SKM-1 treated with dmso at 0.1 percent for 144 hours (cell line): ENCODE data around the gene KIRREL1.

Experiments used
- DNase-seq: peaks from one replicate; lab custom pipeline; 2025; ENCODE audit not compliant: unreplicated experiment; lab: John Stamatoyannopoulos, UW

Gene KIRREL1

DNA sequence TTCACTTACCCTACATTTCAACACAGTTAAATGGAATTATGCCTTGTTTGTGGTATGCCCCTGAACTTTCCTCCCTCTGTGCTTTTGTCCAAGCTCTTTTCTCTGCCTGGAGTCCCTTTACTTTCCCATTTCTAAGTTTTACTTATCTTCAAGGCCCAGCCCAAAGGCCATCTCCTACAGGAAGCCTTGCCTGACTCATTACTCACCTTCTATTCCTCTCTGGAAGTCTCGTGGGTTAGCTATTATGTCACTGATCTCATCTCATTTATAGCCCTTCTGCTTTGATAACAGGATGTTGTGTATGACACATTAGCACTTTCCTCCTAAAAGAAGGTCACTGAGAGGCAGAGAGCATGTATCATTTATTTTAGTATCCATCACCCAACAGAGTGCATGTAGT is 108.5 kb downstream of the KIRREL1 start:
- DNase-seq = no peak

- no peak for DNase-seq
Measured at GRCh38 chr1:158102881-158103674, 109.6 kb downstream of the KIRREL1 start.

- DNase-seq = no peak
Measured at GRCh38 chr1:158103861-158104522, 110.5 kb downstream of the KIRREL1 start.

DNA sequence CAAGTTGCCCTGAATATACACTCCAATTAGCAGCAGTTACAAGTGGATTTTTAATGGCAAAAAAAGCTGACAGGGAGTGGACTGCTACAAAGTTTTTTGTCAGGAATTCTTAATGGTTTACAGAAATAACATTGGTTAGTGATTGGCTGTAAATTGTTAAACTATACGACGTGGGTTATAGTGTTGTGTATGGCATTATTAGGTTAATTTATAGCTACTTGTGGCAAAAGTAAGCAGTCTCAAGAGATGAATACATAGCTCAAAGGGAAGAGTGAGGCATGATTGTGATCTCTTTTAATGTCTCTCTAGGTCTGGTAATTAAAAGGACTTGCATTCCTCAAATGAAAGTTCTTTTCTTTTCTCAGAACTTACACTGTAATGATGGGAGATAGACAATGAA is 111.4 kb downstream of the KIRREL1 start:
- no peak for DNase-seq

DNA sequence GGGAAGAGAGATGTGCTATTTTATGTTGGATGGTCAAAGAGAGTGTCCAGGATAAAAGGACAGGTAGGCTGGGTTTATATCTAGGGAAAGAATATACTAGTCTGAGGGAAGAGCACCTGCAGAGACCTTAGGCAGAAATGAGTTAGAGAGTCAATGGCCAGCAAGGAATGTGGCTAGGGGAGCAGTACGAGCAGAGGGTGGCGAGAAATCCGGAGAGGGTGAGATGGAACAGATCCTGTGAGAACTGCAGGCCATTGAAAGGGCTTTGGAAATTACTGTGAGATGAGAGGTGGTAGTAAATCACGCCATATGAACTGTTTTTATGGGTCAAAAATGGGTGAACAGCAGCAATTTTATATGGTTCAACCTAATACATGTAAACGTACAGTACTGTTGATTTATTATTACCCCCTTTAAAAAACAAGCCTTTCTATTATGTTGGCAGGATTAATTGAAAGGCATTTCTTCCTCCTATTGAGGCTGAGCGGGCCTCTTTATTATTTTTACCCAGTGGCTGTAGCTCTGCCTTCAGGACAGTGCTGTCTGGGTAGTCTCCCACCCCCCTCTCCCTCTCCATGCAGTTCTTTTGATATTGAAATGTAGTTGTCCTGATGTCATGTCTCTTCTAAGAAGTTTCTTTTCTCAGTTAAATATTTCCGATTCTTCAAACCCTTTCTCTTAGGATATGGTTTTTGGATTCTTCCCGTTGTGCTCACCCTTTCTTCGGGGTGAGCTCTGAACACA is 112.1 kb downstream of the KIRREL1 start:
- DNase-seq = no peak

GRCh38 chr1:158107916-158108315 is 114.5 kb downstream of the KIRREL1 start:
- DNase-seq = no peak

GRCh38 chr1:158112994-158113758 is 119.7 kb downstream of the KIRREL1 start:
- peak; percentile 63 for DNase-seq

DNA sequence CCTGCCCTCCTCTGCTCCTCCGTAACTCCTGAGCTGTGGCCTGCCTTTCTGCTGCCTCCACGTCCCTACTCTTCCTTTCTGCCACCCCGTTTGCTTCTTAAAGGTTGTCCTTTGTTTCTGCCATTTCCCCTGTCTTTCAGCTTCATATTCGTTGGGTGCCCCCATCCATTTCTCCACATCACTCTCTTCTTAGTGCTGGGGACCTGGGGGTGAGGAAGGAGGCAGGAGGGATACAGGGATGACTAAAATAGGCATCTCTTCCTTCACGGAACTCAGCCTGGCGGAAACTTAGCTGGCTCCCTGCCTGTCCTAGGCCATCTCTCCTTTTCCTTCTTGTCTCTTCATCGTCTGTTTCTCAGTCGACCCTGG is 120.3 kb downstream of the KIRREL1 start:
- no peak for DNase-seq

GRCh38 chr1:158115126-158115525 is 121.7 kb downstream of the KIRREL1 start:
- DNase-seq = peak; percentile 9

- DNase-seq = no peak
Measured at GRCh38 chr1:158116311-158117167, 123.1 kb downstream of the KIRREL1 start.

DNA sequence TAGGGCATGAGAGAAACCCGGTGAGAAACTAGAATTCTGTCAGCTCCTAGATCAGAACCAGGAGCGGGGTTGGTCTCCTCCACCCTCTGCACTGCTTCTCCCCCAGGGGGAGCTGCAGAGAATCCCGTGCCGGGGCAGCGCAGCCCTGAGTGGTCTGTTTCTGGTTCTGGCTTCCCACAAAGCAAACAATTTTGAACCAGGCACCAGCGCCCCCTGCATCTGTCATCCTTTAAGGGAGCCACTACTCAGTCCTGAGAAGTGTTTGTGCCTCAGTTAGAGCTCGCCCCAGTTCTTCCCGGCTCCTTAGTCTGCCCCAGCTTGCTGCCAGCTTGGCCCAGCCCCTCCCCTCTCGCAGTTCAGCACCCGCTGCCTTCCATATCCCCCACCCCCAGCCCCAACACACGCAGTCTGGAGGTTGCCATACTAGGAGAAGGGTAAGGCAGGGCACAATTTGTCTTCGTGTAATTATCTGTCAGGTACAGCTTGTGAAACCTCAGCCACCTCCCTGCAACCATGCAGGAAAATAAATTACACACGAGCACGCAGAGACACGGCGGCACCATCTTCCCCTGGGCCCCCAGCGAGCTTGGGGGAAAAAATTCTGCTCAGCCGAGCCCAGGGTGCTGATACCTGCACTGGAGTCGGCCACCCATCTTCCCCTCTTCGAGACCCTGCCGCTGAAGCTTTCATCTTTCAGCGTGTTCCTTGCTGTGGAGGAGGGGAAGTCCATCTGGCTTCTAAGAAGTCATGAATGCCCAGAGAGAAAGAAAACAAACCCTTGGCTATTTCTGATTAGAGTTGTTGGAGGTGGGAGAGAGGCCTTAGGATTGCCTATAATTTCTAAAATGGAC is 124.6 kb downstream of the KIRREL1 start:
- DNase-seq = peak; percentile 78

GRCh38 chr1:158118713-158119402 is 125.4 kb downstream of the KIRREL1 start:
- DNase-seq = no peak

DNA sequence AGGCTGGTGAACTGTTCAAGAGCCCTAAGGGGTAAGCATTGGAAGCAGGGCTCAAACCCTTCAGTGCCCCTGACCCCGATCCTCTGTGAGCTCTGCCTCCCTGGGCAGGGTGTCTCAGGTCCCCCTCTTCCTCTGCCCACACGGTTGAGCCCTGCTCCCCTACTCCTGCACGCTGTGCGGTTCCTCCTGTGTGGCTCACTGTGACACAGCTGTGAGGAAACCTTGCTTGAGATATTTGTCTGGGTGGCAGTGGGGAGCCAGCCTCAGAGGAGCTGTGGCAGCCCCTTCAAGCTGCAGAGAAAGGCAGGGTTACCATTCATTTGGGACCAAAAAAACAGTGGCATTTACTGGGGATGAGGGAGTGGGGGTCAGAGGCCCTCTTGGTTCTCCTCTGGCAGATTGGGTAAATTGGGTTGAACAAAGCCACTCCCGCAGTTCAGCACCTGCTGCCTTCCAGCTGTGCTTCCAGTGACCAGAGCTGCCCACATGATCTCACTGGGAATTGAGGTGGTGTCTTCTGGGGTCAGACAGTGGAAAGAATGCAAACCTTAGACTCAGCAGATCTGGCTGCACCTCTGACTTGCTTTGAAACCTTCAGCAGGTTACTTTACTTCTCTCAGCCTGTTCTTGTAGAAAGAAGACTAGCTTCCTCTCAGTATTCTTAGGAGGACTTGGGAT is 126.7 kb downstream of the KIRREL1 start:
- DNase-seq = no peak

GRCh38 chr1:158121604-158122254 is 128.3 kb downstream of the KIRREL1 start:
- DNase-seq = peak; percentile 36

DNA sequence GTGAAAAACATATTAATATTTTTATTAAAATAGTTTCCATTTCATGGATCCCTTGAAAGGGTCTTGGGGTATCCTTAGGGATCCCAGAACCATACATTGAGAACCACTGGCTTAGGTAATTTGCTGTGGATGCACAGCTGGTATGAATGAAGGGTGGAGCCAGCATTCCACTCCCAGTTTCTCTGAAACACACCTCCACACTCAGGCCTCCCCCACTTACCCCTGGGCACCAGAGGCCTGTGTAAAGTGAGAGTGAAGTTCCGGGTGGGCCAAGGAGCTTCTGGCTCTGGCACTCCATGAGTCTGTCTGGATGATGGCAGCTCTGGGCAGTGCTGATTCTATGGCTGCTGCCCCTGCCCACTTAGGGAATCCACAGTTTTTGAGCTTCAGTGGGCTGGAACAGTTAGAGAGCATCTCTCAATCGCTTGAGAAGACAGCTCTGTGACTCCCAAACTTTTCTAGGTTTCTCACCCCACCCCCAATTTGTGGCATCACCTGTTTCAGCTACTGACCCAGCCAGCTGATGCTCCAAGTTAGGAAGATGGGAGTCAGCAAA is 129.5 kb downstream of the KIRREL1 start:
- no peak for DNase-seq

GRCh38 chr1:158124034-158124433 is 130.6 kb downstream of the KIRREL1 start:
- no peak for DNase-seq

DNA sequence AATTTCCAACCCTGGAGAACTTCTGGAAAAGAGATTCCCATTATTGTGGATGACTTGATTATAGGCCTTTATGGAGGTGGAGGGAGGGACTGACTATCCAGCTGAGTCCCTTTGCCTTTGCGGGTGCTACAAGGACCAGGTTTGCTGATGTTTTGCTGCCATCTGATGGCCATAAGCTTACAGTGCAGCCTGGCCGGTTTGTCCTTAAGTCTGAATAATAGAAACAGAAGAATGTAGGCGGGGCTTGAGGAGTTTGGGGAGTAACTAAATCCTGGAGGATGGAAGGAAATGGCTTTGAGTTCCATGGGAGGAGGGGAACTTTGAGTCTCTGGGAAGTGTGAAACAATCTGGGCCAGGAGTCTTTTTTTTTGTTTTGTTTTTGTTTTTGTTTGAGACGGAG is 131.6 kb downstream of the KIRREL1 start:
- DNase-seq = peak; percentile 85
